Suprapubic skin (tissue), 3 donors: ENCODE data around the gene KDM4B.

Experiments used
- CTCF ChIP-seq, 2 donors: fragments of 200-600 bp in 1 of 2; fragments of 450-650 bp in 1 of 2; sonication (generic) in 1 of 2; IDR thresholded peaks; one replicate each; pipeline ENCODE4 v1.5.1; 2016 to 2019; ENCODE audit warnings: antibody characterized with exemption in 2 of 2, mild to moderate bottlenecking in 1 of 2, moderate library complexity in 1 of 2
- POLR2A ChIP-seq, 2 donors: fragments of 450-650 bp; IDR thresholded peaks; one replicate each; pipeline ENCODE4 v1.6.1; 2017; ENCODE audit warnings: antibody characterized with exemption in 2 of 2, mild to moderate bottlenecking in 2 of 2, moderate library complexity in 2 of 2

GRCh38 chr19:5103812-5104410 is 135.0 kb downstream of the KDM4B start:
- no peak for TF ChIP-seq CTCF (IDR thresholded peaks at IDR 0.05)
- no peak for TF ChIP-seq POLR2A (IDR thresholded peaks at IDR 0.05)
